Medulla oblongata (tissue), 1 donor: Measurements from ENCODE around the gene FAAP100.
"Not testable (repeated sequence)": the region's sequence is repeated elsewhere in the genome, so short reads cannot be mapped to it uniquely, and the experiment has no call there.

ENCODE experiments used
- DNase-seq: peaks from one replicate; pipeline ENCODE4 v3.0.0-alpha.2; 2015; ENCODE audit errors: extremely low spot score

FAAP100 gene, protein sequence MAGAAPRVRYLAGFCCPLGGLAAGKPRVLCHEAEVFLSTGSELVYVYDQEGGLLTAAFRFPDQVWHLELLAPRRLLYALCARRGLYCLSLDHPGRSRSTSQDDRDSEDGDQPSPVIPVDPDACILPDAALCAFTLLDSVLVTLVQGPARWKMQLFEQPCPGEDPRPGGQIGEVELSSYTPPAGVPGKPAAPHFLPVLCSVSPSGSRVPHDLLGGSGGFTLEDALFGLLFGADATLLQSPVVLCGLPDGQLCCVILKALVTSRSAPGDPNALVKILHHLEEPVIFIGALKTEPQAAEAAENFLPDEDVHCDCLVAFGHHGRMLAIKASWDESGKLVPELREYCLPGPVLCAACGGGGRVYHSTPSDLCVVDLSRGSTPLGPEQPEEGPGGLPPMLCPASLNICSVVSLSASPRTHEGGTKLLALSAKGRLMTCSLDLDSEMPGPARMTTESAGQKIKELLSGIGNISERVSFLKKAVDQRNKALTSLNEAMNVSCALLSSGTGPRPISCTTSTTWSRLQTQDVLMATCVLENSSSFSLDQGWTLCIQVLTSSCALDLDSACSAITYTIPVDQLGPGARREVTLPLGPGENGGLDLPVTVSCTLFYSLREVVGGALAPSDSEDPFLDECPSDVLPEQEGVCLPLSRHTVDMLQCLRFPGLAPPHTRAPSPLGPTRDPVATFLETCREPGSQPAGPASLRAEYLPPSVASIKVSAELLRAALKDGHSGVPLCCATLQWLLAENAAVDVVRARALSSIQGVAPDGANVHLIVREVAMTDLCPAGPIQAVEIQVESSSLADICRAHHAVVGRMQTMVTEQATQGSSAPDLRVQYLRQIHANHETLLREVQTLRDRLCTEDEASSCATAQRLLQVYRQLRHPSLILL

DNA sequence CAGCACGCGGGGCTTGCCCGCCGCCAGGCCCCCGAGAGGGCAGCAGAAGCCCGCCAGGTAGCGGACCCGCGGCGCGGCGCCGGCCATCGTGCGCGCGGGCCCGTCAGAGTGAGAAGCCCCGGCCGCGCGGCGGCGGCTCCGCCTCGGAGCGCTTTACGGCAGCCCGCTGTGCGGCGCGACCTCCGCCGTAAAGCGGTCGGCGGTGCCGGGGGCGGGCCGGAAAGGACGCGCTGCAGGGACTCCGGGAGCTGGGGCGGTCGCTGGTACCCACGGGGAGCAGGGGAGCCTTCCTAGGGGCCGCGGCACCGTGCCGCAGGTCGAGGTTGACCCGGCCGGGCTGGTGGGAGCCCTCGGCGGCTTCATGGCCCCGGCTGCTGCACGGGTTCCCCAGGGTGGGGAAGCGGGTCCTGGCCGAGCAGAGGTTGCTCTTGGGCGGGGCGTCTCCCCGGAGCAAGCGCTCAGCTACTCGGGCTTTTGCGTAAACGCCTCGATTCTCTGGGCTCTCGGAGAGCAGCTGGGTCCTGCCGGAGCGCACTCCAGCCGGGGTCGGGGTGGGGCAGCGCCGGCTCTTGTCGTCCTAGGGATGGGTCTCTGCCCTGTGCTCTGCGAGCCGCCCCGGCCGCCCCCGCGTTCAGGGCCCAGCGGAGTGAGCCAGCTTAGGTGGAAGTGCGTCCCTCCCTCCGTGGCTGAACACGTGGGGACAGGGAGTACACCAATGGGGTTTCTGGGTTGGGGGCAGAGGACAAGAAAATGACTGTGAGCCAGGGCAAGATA lies at the start of gene FAAP100:
Gene FAAP100 (minus strand): TSS at position 110 of the 774 bp plus-strand sequence. CDS start 23 bp downstream, at position 87.
- peak; percentile 73 for DNase-seq

DNA sequence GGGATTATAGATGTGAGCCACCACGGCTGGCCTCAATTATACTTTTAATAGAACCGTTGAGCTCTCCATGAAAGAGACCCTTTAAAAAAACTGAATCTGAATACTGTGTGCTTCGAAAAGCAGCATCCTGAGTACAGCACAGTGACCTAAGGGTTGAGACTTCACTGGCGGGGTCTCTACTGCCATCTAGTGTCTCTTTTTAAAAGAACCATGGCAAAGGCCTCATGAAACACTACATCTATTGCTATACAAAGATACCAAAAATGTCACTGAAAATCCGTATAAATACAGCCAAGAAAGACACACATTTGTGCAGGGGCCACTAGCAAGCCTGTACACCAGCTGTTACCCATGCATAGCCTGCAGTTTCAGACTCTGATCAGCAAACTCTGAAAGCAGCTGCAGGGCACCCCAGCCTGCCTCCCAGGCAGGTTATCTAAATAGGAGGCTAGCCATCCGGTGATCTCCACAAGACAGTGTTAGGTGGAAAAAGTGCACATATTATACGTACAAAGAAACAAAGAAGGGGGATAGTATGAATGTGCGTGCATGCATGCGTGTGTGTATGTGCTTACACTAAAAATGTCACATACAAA lies 49.5 kb upstream of the FAAP100 start:
- DNase-seq = peak; percentile 80

DNA sequence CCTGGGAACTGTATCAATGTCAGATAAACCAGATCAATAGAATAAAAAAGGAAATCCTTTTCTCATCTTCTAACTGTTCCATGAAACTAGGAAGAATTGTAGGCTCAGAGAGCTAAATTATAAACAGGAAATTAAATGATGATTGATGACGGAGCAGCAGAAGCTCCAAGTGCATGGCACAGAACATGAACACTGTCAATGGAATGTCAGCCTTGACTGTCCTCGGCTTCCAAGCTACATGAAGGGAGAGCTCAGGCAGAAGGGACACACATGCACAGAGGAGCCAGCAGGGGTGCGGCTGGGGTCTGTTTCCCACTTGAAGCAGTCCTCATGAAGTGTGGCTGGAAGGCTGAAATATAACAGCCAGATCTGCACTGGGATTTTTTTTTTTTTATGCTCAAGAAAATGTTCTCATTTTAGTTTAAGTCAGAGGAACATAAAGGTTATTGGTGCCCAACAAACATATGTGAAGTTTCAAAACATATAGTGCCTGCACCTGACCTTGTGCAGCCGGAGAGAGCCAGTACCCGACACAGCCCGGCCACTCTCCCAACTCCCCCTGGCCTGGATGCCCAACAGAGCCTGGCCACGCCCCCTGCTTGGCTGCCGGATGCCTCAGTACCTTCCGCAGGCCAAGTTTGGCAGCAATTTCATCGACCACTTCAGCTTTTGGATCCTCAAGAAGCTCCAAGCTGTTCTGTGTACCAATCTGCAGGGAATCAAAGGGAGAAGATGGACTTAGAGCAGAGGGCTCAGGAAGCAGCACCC lies 47.8 kb upstream of the FAAP100 start:
- no peak for DNase-seq

DNA sequence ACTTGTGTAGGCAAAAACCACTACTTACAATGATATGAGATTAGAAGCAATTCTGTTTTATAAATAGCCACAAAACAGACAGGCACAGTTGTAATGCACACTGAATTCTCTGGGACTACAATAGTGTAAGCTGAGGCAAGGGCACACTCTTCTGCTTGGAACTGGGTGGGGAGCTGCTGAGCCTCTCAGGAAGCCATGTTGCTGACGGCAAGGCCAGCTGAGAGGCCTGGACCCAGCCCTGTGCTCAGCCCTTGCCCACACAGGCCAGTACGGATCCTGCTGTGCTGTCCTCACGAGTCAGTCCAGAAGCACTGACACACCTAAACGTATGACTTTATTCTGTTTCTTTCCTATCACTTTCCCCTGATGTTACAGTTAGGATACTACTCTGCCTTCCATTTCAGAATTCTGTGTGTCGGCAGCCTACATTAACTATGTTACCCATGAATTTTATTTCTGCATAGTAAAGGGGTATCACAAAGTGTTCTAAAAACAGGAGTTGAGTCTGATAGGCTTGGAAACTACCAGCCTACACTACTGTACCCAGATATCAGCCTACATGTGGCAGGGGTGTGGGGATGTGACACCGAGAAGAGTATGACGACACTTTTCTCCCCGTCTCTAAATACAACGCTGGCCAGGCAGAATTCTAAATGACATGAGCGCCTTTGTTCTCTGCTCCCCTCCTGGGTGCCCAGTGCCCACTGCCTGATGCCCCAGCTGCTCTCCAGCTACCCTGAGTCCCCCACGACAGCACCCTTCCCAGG lies 41.1 kb upstream of the FAAP100 start:
- DNase-seq = no peak

DNA sequence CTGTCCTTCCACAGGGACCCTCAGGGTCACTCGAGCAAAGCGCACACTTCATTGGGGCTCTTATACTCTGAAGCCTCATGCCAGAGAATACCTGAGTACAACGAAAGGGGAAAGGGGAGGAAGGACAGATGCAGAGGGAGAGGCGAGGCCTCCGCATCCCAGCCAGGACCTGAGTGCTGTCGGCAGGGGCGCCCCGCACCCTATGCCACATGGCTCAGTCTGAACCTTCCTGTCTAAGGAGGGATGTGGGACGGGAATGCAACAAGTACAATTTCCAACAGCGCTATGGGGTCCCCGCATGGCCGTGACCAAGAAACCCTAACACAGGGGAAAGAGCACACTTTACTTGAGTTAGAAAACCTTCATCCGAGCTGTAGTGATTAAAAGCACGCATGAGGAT lies 39.8 kb upstream of the FAAP100 start:
- DNase-seq = no peak

DNA sequence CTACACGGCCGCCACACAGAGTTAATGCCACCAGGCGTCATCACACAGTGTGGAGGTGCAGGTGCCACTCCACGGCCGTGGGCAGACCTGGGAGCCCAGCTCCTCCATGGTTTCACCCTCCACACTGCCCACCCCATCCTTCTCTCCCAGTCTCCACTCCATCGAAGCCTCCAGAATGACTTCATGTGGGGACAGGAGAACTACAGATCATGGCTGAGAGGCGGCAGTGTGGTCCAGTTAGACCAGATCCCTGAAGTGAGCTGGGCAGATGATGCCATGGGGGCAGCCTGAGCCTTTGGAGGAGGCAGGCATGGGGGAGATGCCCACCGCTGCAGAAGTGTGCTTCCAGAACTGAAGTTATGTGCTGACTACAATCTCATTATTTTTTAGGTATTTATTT lies 38.0 kb upstream of the FAAP100 start:
- no peak for DNase-seq

DNA sequence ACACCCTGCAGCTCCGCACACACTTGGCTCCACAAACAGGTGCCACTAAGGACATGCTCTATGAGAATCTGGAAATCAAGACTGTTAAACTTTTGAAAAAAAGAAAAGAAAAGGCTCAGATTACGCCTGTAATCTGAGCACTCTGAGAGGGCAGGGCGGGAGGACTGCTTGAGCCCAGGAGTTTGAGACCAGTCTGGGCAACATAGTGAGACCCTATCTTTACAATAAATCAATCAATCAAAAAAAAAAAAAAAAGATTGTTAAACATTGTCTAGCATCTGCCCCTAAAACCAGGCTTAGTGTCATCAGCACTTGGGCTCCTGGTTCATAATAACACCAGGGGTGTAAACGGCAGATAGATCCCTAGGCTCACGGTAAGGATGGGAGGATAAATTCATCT lies 37.5 kb upstream of the FAAP100 start:
- DNase-seq = no peak

DNA sequence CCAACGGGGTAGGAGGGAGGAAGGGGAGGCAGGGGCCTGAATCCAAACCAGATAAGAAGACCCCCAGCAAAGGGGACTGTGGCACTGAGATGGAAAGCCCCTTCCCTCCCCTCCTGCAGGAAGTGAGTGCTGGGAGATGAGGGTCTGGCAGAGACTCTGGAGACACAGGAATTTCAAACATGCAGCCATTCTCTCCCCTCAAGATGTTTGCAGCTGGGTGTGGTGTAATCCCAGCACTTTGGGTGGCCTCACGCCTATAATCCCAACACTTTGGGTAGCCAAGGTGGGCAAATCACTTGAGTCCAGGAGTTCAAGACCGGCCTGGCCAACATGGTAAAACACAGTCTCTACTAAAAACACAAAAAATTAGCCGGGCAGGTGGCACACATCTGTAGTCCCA lies 33.9 kb upstream of the FAAP100 start:
- DNase-seq = no peak

DNA sequence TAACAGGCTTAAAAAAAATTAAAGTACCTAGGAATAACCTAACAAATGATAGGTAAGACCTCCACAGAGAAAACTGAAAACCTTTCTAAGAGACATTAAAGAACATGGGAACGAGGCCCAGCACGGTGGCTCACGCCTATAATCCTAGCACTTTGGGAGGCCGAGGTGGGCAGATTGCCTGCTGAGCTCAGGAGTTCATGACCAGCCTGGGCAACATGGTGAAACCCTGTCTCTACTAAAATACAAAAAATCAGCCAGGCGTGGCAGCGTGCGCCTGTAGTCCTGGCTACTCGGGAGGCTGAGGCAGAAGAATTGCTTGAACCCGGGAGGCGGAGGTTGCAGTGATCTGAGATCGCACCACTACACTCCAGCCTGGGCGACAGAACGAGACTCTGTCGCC lies 32.6 kb upstream of the FAAP100 start:
- DNase-seq = not testable (repeated sequence)

DNA sequence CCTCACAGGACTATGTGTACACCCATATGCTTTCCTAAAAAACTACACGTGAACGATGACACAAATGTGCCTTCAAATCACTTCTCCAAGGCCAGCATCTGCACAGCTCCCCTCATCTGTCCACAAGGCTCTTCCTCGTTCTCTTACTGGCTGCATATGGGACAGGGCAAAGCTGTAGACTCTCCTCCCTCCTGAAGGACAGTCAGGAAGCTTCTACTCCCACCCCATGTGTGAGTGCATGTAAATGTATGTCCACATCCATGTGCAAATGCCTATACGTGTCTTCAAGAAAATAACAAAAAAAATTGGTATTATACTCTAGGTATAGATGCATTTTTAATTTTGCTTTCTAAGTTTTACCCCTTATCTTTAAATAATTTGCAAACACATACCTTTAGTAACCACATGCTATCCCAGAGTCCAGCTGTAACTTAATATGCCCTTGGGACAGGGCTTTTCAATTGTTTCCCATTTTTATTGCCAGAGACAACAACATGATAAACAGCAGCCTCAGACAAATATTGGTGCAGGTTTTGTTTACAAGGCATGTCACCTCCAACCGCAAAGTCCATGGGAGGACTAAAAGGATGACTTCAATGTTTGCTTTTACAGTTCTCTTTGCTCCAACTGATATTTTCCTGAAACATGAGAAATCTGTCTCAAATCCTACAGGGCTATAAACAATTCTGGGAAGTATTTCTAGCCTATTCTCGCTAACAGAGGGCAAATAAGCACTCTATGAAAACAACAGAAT lies 31.6 kb upstream of the FAAP100 start:
- DNase-seq = no peak

DNA sequence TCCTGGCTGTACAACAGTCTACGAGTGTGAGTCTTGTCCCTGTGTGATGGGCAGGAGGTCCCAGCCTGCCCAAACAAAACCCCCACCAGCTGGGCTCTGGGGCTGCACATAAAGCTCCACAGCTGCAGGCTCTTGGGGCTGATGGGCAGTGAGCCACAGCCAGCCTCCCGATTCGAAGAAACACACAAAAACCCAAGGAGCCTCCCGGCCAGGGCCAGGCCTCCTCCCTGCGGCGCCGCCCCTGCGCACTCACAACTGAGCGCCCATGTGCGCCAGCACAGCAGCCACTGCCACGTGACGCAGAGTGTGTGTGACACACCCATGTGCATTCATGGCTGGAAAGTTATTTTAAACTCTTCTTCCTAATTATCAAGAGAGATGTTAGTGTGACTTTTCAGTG lies 30.6 kb upstream of the FAAP100 start:
- DNase-seq = no peak

DNA sequence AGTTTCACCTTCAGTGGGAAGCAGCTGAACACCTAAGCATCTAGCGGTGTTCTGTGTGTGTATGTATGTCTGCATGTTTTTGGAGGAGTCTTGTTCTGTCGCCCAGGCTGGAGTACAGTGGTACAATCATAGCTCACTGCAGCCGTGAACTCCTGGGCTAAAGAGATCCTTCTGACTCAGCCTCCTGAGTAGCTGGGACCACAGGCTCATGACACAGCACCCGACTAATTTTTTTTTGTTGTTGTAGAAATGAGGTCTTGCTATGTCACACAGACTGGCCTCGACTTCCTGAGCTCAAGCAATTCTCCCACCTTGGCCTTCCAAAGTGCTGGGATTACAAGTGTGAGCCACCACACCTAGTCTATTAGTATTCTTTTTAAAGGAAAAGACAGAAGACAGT lies 30.2 kb upstream of the FAAP100 start:
- no peak for DNase-seq

DNA sequence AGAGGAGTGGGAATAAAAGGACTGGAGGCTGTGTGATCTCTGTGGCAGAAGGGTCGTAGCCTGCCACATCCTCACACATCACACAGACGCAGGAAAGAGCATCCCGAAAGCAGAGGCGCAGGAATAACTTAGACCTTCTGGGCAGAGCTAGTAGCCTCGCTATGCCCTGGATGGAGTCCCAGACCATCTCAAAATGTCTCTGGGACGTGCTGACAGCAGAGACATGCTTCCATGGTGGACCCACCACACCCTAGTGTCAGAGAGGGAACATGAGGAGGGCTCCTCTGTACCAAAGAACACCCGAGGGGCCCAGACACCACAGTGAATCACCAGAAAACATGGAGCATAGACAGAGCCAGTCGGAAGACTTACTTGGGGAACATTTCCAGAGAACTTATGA lies 29.6 kb upstream of the FAAP100 start:
- no peak for DNase-seq

DNA sequence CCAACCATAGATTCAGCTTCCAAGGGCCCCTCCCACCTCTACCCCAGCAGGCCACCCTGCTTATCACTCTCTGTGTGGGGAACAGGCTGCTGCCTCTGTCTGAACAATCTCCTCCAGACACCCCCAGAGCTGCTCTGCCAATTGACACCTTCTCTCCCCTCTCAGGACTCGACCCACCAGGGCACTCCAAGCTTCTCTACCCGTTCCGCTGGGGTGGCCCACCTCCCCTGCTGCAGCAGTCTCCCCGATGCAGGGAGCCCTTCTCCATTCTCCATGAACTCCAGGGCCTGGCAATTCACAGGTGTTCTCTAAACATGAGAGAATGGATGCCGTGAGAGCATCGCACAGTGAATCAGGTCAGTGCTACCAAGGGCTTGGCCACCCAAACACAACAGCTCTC lies 28.3 kb upstream of the FAAP100 start:
- no peak for DNase-seq

DNA sequence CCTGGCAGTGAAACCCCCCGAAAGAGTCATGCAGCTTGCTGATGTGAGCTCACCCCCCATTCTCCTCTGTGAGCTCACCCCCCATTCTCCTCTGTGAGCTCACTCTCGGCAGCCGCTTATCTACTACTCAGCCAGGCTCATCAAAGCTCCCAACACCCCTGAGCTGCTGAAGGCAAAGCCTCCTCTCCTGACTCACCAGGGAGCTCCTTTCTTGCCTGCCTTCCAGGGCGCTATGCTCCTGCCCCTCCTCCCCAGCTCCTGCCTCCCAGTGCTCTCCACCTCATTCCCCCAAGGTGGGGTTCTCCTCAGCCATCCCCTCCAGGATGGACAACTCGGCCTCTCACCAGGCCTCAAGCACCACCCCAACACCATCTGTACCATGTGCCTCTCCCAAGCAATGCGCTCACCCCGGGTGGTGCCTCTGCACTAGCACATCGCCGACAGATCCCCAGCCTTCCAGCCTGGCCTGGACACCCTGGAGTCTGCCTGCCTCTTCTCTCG lies 27.7 kb upstream of the FAAP100 start:
- DNase-seq = no peak

DNA sequence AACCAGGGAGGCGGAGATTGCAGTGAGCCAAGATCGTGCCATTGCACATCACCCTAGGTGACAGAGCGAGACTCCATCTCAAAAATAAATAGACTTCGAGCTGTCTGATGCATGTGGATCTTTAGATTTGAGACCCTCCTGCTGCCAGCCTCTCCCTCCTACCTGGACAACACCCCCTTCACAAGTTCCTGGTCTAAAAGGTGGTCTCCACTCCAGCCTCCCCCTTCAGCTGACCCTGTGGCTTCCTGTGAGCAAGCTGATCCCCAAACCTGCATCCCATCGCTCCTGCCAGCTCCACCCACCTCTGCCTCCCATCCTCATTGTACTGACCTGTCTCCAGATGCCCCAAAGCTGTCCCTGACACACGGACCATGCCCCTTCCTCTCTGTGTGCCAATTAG lies 27.1 kb upstream of the FAAP100 start:
- no peak for DNase-seq

DNA sequence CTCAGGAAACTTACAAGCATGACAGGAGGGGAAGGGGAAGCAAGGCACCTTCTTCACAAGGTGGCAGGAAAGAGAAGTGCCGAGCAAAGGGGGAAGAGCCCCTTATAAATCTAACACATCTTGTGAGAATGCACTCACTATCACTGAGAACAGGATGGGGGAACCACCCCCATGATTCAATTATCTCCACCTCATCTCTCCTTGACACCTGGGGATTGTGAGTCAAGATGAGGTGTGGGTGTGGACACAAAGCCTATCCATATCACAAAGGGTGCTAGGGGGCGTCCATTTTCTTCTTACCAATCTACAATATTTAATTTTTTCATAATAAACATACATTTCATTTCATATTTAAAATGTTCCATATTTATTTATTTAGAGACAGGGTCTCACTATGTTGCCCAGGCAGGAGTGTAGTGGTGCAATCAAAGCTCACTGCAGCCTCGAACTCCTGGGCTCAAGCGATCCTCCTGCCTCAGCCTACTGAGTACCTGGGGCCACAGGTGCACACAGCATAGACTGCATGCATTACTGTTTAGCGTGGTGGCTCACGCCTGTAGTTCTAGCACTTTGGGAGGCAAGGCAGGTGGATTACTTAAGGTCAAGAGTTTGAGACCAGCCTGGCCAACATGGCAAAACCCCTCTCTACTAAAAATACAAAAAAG lies 26.5 kb upstream of the FAAP100 start:
- no peak for DNase-seq

DNA sequence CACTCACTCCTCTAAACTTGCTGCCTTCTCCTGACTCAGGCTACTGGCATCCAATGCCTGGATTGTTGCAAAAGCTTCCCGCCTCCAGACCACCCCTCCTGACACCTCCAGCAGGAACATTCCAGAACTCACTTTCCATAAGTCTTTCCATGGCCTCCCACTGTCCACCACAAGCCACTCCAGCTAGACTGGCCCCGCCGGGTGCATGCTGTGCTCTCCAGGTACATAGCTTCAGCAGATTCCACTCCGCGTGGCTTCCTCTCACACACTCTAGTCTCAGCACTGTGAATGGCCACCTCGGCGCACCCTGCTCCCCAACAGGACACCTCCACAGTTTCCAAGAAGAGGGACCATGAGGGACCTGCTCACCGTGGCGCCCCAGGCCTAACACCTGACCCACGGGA lies 25.9 kb upstream of the FAAP100 start:
- no peak for DNase-seq
